ENCODE measurements around the gene ATP9A.

- TF ChIP-seq CTCF (conservative IDR thresholded peaks at IDR 0.05) (no peak), EZH2 (IDR thresholded peaks at IDR 0.05; ENCODE audit: low read depth) (no peak)
Measured at GRCh38 chr20:51720384-51720783, 47.8 kb downstream of the ATP9A start.
